Camera-type eye (tissue), 1 donor: ENCODE data around the gene SPON1. TPM values are rescaled to one million over a fixed set of nuclear protein-coding genes. Genes with fewer than 3 reads are reported as not detected.

Experiments
- total RNA-seq: library from RNA; depleted of rRNA; stranded (reverse); fragments of >200 nt; gene quantifications from one replicate; pipeline ENCODE4 v1.2.3, GENCODE V29; 2014

SPON1 gene
- 135 TPM for total RNA-seq

GRCh38 chr11:13962562-13963168, at the start of gene SPON1:
TSS of gene SPON1 (plus strand) at chr11:13962723. CDS start at chr11:13962905, 182 bp downstream.

